Mucosa of descending colon (tissue), 3 donors: ENCODE results near the gene SORBS1. TPM values are rescaled to one million over a fixed set of nuclear protein-coding genes. Genes with fewer than 3 reads are reported as not detected.
"Not testable (repeated sequence)": the region's sequence is repeated elsewhere in the genome, so short reads cannot be mapped to it uniquely, and the experiment has no call there.

Experiments used
- ATAC-seq: fragments of 200-7000 bp; cut with Tn5 transposase; one replicate; pipeline ENCODE4 v1.9.1; 2020; ENCODE audit warnings: mild to moderate bottlenecking, moderate library complexity
- DNase-seq, 3 donors: peaks; one replicate each; pipeline ENCODE4 v3.0.0-alpha.2; 2020
- H3K36me3 ChIP-seq: fragments of 200-600 bp; one replicate; pipeline ENCODE4 v1.8.0; 2021; ENCODE audit warnings: low read depth, mild to moderate bottlenecking
- H3K4me1 ChIP-seq: fragments of 200-600 bp; one replicate; pipeline ENCODE4 v1.8.0; 2021; ENCODE audit warnings: low read depth, mild to moderate bottlenecking
- H3K4me3 ChIP-seq: fragments of 200-600 bp; one replicate; pipeline ENCODE4 v1.8.0; 2021; ENCODE audit warnings: mild to moderate bottlenecking
- H3K9me3 ChIP-seq: fragments of 200-600 bp; one replicate; pipeline ENCODE4 v1.8.0; 2021; ENCODE audit warnings: mild to moderate bottlenecking
- CTCF ChIP-seq: fragments of 200-600 bp; IDR thresholded peaks from one replicate; pipeline ENCODE4 v1.8.0; 2022; ENCODE audit warnings: antibody characterized with exemption, mild to moderate bottlenecking
- intact Hi-C, 2 donors: fragments of 100-400 bp; cut with DNase I in 1 of 2; cut with micrococcal nuclease in 1 of 2; formaldehyde crosslinking; loops; one replicate each; pipeline versions ENCODE4 v1.11.0 to v1.11.1; 2022; cut with DNase I, micrococcal nuclease
- total RNA-seq, 3 donors: library from RNA; stranded (reverse); fragmentation: NEBNext Ultra II Directional in 2 of 3; extraction: Animal tissue kit (Norgen Biotek cat#: 25700) in 2 of 3; gene quantifications; one replicate each; pipeline versions ENCODE4 v1.2.1 to v1.2.4, GENCODE V29; 2021 to 2023
- donor health status: DM: no; HTN: no; CAD: no; lungs with moderate emphysema.
- donor health status: DM: no; HTN: no; CAD: no.
- donor health status: DM: no; HTN: yes; CAD: no.

SORBS1 gene
- total RNA-seq, 3 donors from 2014 or later: 48.9 to 699 (median 99.3) TPM

GRCh38 chr10:95474228-95475002 is 86.8 kb downstream of the SORBS1 start:
- intact Hi-C loops: no loop called here
- peak in 1 of 3 donors; percentile 57 for DNase-seq

GRCh38 chr10:95472304-95473088 is 88.7 kb downstream of the SORBS1 start:
- H3K36me3 ChIP-seq: no peaks in the 10 kb centered on the region
- DNase-seq (no peak), ATAC-seq (no peak)
- peaks cover 44% of the 10 kb centered on the region for H3K4me1 ChIP-seq
- intact Hi-C loops: no loop called here
- no peaks in the 10 kb centered on the region for H3K9me3 ChIP-seq
- TF ChIP-seq CTCF: no peak
- no peak overlapping the region for H3K4me3 ChIP-seq

More at GRCh38 chr10:95474228-95475002, 86.8 kb downstream of the SORBS1 start:
- no peak overlapping the region for H3K4me3 ChIP-seq
- ATAC-seq: peak; percentile 70
- H3K36me3 ChIP-seq: no peaks in the 10 kb centered on the region
- no peak for TF ChIP-seq CTCF
- peaks cover 42% of the 10 kb centered on the region for H3K4me1 ChIP-seq
- no peaks in the 10 kb centered on the region for H3K9me3 ChIP-seq

GRCh38 chr10:95469676-95470075 is 91.5 kb downstream of the SORBS1 start:
- intact Hi-C loops: no loop called here
- DNase-seq: no peak
- H3K9me3 ChIP-seq: no peaks in the 10 kb centered on the region
- H3K36me3 ChIP-seq: no peaks in the 10 kb centered on the region
- H3K4me3 ChIP-seq: no peak overlapping the region
- ATAC-seq: no peak
- peaks cover 26% of the 10 kb centered on the region for H3K4me1 ChIP-seq
- no peak for TF ChIP-seq CTCF

- no peak for ATAC-seq
- Histone ChIP-seq H3K9me3 (no peaks in the 10 kb centered on the region), H3K4me1 (peaks cover 22% of the 10 kb centered on the region), H3K4me3 (no peak overlapping the region), H3K36me3 (no peaks in the 10 kb centered on the region)
- intact Hi-C loops: no loop called here
- no peak for DNase-seq
- TF ChIP-seq CTCF: no peak
These were observed 91.9 kb downstream of the SORBS1 start for GRCh38 chr10:95469251-95469650.

- DNase-seq, H3K36me3 ChIP-seq, intact Hi-C loops, H3K4me3 ChIP-seq, H3K9me3 ChIP-seq, ATAC-seq: not testable (repeated sequence)
- H3K4me1 ChIP-seq: peaks cover 15% of the 10 kb centered on the region
These were observed 93.5 kb downstream of the SORBS1 start for GRCh38 chr10:95467642-95468041.

- Histone ChIP-seq H3K4me3 (peak overlapping the region; percentile 4), H3K9me3 (no peaks in the 10 kb centered on the region), H3K36me3 (no peaks in the 10 kb centered on the region), H3K4me1 (peaks cover 15% of the 10 kb centered on the region)
- DNase-seq (peak; percentile 57 to 63 (median 61)), ATAC-seq (peak; percentile 81)
- intact Hi-C loops: no loop called here
- TF ChIP-seq CTCF: no peak
These were observed 94.0 kb downstream of the SORBS1 start for GRCh38 chr10:95467162-95467599.
